NCI-H526 (cell line): ENCODE results near the gene NTN1.

Source experiments
- DNase-seq, 2 experiments: peaks; one replicate each; lab custom pipeline; 2025; lab: John Stamatoyannopoulos, UW

NTN1 gene

GRCh38 chr17:9232591-9233270 is 211.4 kb downstream of the NTN1 start:
- DNase-seq = no peak

GRCh38 chr17:9233271-9233599 is 211.9 kb downstream of the NTN1 start:
- DNase-seq = no peak

DNA sequence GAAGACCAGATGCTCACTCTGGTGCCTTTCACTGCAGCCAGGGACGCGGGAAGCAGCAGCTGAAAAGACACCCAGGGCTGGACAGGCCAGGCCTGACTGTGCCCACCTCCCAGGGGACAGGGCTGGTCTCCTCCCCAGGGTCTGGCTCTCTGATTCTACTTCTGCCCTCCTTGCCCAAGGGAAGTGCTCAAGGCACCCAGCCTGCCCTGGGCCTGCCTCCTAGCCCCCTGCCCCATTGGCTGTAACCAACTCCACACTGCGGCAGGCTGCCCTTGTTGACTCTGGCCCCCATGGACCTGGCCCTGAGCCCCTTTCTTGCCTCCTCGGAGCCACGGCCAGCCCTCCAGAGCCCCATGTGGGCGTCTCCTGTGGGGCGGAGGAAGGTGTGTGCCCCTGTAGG is 212.5 kb downstream of the NTN1 start:
- no peak for DNase-seq

- no peak for DNase-seq
Observed at GRCh38 chr17:9234389-9234945, 213.2 kb downstream of the NTN1 start.

DNA sequence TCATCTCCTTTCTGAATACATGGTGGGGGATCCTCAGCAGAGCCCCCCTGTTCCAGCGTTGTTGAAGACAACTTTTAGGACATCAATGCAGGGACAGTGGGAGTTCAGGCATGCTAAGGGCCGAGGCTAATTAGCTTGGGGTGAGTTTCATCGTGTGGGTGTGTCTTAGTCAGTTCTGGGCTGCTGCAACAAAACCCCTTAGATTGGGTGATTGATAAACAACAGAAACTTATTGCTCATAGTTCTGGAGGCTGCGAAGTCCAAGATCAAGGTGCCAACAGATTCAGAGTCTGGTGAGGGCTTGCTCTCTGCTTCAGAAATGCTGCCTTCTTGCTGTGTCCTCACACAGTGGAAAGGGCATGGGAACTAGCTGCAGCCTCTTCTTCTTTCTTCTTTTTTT is 214.0 kb downstream of the NTN1 start:
- no peak for DNase-seq

GRCh38 chr17:9236286-9237052 is 215.2 kb downstream of the NTN1 start:
- DNase-seq = no peak

DNA sequence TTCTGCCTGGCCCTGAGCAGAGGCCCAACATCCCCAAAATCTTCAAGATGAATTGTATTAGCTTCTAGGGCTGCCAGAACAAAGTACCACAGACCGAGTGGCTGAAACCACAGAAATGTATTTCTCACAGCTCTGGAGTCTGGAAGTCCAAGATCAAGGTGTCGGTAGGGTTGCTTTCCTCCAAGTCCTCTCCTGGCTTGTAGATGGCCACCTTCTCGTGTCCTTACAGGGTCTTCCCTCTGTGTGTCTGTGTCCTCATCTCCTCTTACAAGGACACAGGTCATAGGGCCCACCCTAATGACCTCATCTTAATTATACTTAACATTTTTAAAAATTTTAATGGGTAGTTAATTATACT is 215.7 kb downstream of the NTN1 start:
- no peak for DNase-seq

GRCh38 chr17:9237661-9238301 is 216.5 kb downstream of the NTN1 start:
- peak; percentile 20 to 70 for DNase-seq

- no peak for DNase-seq
Observed at GRCh38 chr17:9238340-9239245, 217.3 kb downstream of the NTN1 start.

GRCh38 chr17:9239246-9239792 is 218.0 kb downstream of the NTN1 start:
- DNase-seq = peak in 1 of 2 experiments; percentile 40

DNA sequence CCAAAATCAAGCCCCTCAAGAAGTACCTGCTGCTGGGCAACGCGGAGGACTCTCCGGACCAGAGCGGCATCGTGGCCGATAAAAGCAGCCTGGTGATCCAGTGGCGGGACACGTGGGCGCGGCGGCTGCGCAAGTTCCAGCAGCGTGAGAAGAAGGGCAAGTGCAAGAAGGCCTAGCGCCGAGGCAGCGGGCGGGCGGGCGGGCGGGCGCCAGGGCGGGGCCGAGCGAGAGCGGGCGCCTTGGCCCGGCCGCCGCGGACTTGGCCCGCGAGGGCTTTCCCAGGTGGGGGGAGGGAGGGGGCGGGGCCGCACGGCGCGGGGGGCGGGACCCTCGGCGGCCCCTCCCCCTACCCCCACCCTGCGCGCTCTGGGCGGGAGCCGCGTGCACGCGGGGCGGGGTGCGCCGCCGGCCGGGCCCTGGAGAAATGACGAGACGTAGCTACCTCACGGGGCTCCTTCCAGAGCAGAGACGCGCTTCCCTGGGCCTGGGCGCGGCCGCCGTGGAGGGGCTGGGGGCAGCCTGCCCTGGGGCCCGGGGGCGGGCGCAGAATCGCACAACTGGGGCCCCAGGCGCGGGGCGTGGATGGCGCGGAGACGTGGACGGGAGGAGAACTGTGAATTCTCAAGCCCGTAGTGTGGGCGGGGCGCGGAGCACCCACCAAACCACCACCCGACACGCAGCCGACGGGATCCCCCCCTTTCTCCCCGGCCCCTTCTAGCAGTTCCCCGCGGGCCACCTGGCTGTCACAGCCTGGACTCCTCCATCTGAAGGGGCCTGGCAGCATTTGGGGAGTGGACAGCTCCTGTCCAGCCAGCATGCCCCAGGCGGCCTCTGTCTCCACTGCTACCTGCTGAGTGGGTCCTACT is 218.7 kb downstream of the NTN1 start:
- peak in 1 of 2 experiments; percentile 83 for DNase-seq

DNA sequence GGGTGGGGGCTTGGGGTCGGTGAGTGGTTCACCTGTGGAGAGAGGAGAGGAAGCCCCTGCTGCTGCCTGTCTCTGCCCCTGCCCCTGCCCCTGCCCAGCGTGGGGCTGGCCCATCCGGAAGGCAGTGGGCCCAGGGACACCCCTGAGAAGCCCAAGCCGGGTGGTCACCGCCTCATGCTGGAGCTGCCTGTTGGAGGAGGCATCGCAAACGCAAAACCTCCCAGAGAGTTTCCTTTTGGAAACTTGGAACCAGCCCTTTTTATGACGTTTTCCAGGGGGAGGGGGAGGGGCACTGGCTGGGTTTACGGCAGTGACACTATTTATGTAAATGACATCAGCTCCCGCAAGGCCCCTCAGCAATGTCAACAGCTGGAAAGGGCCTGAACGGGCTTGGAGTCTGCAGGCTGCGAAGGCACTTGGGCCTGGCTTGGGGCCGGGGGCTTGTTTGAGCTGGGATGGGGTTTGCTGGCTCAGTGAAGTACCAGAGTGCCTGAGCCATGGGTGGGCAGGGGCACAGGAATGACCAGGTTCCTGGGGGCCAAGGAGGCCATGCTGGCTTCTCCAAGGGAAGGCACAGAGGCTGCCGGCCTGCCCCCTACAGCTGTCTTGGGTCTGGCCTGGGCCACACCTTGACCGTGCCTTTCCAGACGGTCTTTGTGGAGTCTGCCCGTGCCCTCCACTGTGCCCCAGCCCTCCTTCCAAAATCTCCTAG is 219.5 kb downstream of the NTN1 start:
- peak; percentile 44 to 73 for DNase-seq

DNA sequence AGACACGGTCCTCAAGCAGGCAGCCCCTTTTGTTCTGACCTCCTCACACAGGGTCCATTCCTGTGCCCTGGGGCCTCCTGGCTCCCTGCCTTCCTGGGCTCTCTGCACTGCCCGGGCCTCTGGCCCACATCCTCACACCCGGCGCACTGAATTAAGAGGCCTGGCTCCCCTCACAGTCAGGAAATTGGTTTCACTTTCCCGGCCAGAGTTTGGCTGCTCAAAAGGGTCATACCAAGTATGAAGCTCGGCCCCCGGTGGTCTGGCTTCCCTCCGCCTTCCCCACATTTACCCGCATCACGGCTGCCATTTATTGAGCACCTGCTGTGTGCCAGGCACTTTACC is 220.0 kb downstream of the NTN1 start:
- DNase-seq = no peak

DNA sequence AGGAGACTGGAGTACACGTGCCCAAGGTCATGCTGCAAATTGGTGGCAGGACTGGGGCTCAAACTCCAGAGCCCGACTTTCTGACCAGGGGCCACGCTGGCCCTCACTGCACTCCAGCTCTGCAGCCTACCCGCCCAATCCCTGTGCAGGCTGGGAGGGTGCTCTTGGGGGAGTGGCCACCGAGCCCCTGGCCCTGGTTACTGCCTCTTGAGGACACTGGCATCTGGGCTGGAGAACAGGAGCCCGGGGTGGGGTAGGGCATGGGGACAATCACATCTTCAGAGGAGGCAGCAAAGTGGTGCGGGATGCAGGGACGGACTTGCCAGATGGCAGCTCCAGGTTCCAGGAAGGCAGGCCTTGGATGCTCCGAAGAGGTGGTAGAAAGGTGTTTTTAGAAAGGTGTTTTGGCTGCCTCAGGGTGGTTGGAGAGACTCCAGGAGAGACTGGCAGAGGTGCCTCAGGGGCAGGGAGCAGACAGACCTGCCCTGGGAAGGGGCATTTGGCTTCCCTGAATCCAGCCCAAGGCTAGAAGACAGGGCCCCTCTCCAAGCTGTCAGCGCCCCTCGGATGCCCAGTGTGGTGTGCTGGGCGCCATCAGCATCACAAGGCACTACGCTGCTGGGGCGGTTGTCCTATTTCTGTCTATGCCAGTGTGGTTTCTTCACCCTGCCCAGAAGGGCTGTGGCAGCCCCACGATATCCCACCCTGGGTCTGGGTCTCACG is 220.6 kb downstream of the NTN1 start:
- DNase-seq = no peak

DNA sequence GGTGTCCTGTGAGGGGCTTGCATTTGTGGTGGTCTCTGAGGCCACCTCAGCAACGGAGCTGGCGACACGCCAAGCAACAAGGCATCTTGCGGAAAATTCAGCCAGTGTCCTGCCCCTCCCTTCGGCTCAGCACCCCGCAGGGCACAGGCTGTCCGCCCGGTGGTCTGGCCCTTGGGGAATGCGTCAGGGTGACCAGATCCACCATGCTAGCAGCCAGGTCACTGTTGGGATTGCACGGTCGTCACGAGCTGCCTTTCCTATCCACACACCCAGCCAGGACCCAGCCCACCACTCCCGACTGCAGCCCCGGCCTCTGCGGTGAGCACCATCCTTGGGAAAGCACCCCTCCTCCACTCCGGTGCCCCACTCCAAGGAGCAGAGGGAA is 221.2 kb downstream of the NTN1 start:
- DNase-seq = no peak

GRCh38 chr17:9242983-9243382 is 221.7 kb downstream of the NTN1 start:
- DNase-seq = no peak

GRCh38 chr17:9244066-9245052 is 223.0 kb downstream of the NTN1 start:
- DNase-seq = no peak

- no peak for DNase-seq
Observed at GRCh38 chr17:9247401-9247938, 226.2 kb downstream of the NTN1 start.
